GM21515 (cell line): ENCODE data around the gene NUP37.
"Not testable (repeated sequence)": the region's sequence is repeated elsewhere in the genome, so short reads cannot be mapped to it uniquely, and the experiment has no call there.

Experiments used
- ATAC-seq: cut with Tn5 transposase; IDR thresholded peaks from one replicate; pipeline ENCODE4 v1.9.1; 2021; ENCODE audit not compliant: unreplicated experiment

The NUP37 gene

GRCh38 chr12:102119674-102120563, at the start of gene NUP37, which contains the start of gene PARPBP:
Gene NUP37 (minus strand): TSS chr12:102120114. CDS start chr12:102118518, 1,596 bp downstream.
Gene PARPBP (plus strand): TSS chr12:102120183. CDS start chr12:102123889, 3,706 bp downstream.
- peak; percentile 95 for ATAC-seq

GRCh38 chr12:102167821-102168604, 48.1 kb upstream of the NUP37 start:
- ATAC-seq = peak; percentile 60

- no peak for ATAC-seq
These were observed 43.5 kb upstream of the NUP37 start for GRCh38 chr12:102163383-102163782.

- not testable (repeated sequence) for ATAC-seq
These were observed 35.3 kb upstream of the NUP37 start for GRCh38 chr12:102155206-102155605.

GRCh38 chr12:102147062-102147587, 27.2 kb upstream of the NUP37 start:
- not testable (repeated sequence) for ATAC-seq

- no peak for ATAC-seq
These were observed 24.3 kb upstream of the NUP37 start for GRCh38 chr12:102144221-102144620.

- not testable (repeated sequence) for ATAC-seq
These were observed 23.0 kb upstream of the NUP37 start for GRCh38 chr12:102142866-102143373.

GRCh38 chr12:102137619-102138018, 17.7 kb upstream of the NUP37 start:
- not testable (repeated sequence) for ATAC-seq

- not testable (repeated sequence) for ATAC-seq
These were observed 11.5 kb upstream of the NUP37 start for GRCh38 chr12:102131442-102131841.

GRCh38 chr12:102130720-102131119, 10.8 kb upstream of the NUP37 start:
- ATAC-seq = not testable (repeated sequence)

- ATAC-seq = not testable (repeated sequence)
These were observed 1.4 kb upstream of the NUP37 start for GRCh38 chr12:102121328-102121727.

- ATAC-seq = no peak
These were observed 972 bp upstream of the NUP37 start for GRCh38 chr12:102120886-102121285.

- no peak for ATAC-seq
These were observed 605 bp upstream of the NUP37 start for GRCh38 chr12:102120564-102120873.

- ATAC-seq = no peak
These were observed 1.0 kb downstream of the NUP37 start for GRCh38 chr12:102118874-102119273.

- no peak for ATAC-seq
These were observed 3.5 kb downstream of the NUP37 start for GRCh38 chr12:102116392-102116791.

GRCh38 chr12:102114212-102114611, 5.7 kb downstream of the NUP37 start:
- no peak for ATAC-seq

GRCh38 chr12:102110782-102111181, 9.1 kb downstream of the NUP37 start:
- no peak for ATAC-seq

- no peak for ATAC-seq
These were observed 11.9 kb downstream of the NUP37 start for GRCh38 chr12:102107970-102108369.

- no peak for ATAC-seq
These were observed 13.0 kb downstream of the NUP37 start for GRCh38 chr12:102106905-102107304.

- ATAC-seq = no peak
These were observed 23.1 kb downstream of the NUP37 start for GRCh38 chr12:102096855-102097254.

GRCh38 chr12:102095677-102096263, 24.1 kb downstream of the NUP37 start:
- peak; percentile 63 for ATAC-seq
